ENCODE measurements around the gene CACNG1. TPM values are rescaled to one million over a fixed set of nuclear protein-coding genes. Genes with fewer than 3 reads are reported as not detected.

The CACNG1 gene
- total and polyA plus RNA-seq, 8 donors = not detected

DNA sequence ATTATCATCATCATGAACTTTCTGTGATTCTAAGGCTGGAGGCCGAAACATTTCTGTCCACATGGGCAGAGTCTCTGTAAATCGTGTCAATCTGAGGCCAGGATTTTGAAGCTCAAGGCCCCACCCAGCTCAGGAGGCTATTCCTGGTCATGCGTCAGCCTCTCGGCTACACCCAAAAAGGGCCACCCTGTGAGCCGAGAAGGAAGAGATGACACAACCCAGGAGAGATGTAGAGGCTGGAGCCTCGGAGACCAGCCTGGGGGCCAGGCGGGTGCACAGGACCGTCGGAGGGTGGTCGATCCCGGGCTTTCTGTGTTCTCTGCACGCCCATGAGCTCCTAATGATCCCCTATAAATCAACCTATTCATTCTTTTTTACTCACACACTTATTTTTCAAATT lies 1.1 kb upstream of the CACNG1 start:
- H3K27me3 ChIP-seq = no peaks in the 10 kb centered on the region
- no peak overlapping the region for H3K27ac ChIP-seq
- H3K9me3 ChIP-seq = peaks cover 0 to 10% (median 8%) of the 10 kb centered on the region in 4 donors
- intact Hi-C loops (cut with DNase I; ENCODE audit: low total_unique reads) = no loop called here
- H3K4me1 ChIP-seq = no peaks in the 10 kb centered on the region
- H3K4me3 ChIP-seq = no peak overlapping the region
- TF ChIP-seq POLR2AphosphoS5 (IDR thresholded peaks at IDR 0.05) = no peak
- no peak for TF ChIP-seq EP300 (IDR thresholded peaks at IDR 0.05)
- TF ChIP-seq POLR2A (IDR thresholded peaks at IDR 0.05) = no peak
- TF ChIP-seq, protein P1, sequence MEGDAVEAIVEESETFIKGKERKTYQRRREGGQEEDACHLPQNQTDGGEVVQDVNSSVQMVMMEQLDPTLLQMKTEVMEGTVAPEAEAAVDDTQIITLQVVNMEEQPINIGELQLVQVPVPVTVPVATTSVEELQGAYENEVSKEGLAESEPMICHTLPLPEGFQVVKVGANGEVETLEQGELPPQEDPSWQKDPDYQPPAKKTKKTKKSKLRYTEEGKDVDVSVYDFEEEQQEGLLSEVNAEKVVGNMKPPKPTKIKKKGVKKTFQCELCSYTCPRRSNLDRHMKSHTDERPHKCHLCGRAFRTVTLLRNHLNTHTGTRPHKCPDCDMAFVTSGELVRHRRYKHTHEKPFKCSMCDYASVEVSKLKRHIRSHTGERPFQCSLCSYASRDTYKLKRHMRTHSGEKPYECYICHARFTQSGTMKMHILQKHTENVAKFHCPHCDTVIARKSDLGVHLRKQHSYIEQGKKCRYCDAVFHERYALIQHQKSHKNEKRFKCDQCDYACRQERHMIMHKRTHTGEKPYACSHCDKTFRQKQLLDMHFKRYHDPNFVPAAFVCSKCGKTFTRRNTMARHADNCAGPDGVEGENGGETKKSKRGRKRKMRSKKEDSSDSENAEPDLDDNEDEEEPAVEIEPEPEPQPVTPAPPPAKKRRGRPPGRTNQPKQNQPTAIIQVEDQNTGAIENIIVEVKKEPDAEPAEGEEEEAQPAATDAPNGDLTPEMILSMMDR (IDR thresholded peaks at IDR 0.05) = no peak
- H3K36me3 ChIP-seq = no peaks in the 10 kb centered on the region
- 53 to 67% (median 59%) methylated on average over 12 of the region's 12 CpGs for WGBS, 5 donors
- DNase-seq = peak in 1 of 2 donors; percentile 40

DNA sequence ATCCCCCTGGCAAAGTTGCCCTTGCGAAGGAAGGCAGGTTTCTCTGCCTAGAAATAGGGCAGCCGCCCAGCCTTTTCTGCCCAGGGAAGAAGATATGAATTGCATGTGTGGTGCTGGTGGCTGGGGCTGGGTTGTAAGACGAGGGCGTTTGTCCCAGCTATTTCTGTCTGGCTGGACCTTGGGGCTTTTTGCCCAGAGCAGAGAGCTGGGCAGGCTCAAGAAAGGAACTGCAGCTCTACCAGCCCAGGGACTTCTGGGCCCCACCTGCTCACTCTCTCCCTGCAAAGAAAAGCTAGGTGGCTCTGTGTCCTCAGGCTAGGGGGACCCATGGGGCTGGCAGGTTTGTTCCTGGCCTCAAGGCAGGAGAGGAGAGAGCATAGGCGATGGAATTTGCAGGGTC lies 586 bp downstream of the CACNG1 start:
- no peaks in the 10 kb centered on the region for H3K36me3 ChIP-seq
- WGBS, 5 donors = 76 to 95% (median 89%) methylated on average over 5 of the region's 5 CpGs
- H3K4me1 ChIP-seq = no peaks in the 10 kb centered on the region
- no peak overlapping the region for H3K27ac ChIP-seq
- intact Hi-C loops (cut with DNase I; ENCODE audit: low total_unique reads) = no loop called here
- no peak for DNase-seq
- H3K9me3 ChIP-seq = peaks cover 0 to 27% (median 25%) of the 10 kb centered on the region in 4 donors
- H3K4me3 ChIP-seq = no peak overlapping the region
- TF ChIP-seq, protein P1 (IDR thresholded peaks at IDR 0.05) = no peak
- no peak for TF ChIP-seq POLR2AphosphoS5 (IDR thresholded peaks at IDR 0.05)
- no peak for TF ChIP-seq EP300 (IDR thresholded peaks at IDR 0.05)
- no peak for TF ChIP-seq POLR2A (IDR thresholded peaks at IDR 0.05)
- H3K27me3 ChIP-seq = no peaks in the 10 kb centered on the region

DNA sequence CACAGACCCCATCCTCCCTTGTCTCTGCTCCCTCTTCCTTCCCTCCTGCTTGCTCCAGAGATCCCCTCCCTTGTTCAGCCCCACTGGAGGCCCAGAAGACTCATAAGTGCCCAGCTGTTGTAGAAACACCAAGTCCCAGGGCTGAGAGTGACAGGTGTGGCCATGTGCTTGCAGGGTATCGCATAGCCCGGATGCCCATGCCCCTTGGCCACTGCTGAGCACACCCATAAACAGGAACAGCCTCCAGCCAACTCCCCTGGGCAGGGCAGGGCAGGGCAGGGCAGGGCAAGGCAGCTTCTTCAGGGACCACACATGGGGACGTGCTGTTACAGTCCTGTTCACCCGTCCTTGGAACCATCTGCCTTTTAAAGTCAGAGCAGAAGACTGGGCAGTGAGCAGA lies 2.0 kb downstream of the CACNG1 start:
- H3K4me3 ChIP-seq = no peak overlapping the region
- no peak for DNase-seq
- H3K27me3 ChIP-seq = no peaks in the 10 kb centered on the region
- 45 to 70% (median 61%) methylated on average over 3 to 4 of the region's 4 CpGs for WGBS, 5 donors
- no peaks in the 10 kb centered on the region for H3K4me1 ChIP-seq
- no peaks in the 10 kb centered on the region for H3K36me3 ChIP-seq
- intact Hi-C loops (cut with DNase I; ENCODE audit: low total_unique reads) = no loop called here
- H3K9me3 ChIP-seq = peaks cover 0 to 29% (median 27%) of the 10 kb centered on the region in 4 donors
- H3K27ac ChIP-seq = no peak overlapping the region
- TF ChIP-seq POLR2AphosphoS5 (IDR thresholded peaks at IDR 0.05) (no peak), EP300 (IDR thresholded peaks at IDR 0.05) (no peak), POLR2A (IDR thresholded peaks at IDR 0.05) (no peak)
- TF ChIP-seq, protein P1 (IDR thresholded peaks at IDR 0.05) = no peak

DNA sequence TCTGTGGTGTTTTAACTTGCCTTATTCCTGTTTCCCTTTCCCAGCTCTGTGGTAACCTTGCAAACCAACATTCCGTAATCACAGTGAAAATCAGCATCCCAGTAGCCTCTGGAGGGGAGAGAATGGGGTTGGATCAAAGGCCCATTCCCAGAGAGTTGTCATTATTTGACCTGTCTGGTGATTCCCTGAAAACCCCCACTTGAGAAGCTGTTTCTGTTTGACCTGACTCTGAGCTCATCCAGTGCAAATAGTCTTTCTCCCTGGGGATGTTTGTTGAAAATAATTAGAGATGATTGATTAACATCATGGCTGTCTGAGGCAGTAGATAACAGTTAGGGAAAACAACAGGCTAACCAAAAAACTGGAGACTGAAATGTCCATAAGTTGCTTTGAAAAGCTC lies 3.0 kb downstream of the CACNG1 start:
- Histone ChIP-seq H3K9me3 (peaks cover 0 to 29% (median 27%) of the 10 kb centered on the region in 4 donors), H3K27me3 (no peaks in the 10 kb centered on the region), H3K27ac (no peak overlapping the region), H3K36me3 (no peaks in the 10 kb centered on the region), H3K4me1 (no peaks in the 10 kb centered on the region), H3K4me3 (no peak overlapping the region)
- 77 to 84% (median 78%) methylated on average over 1 of the region's 1 CpG for WGBS, 5 donors
- no peak for TF ChIP-seq EP300 (IDR thresholded peaks at IDR 0.05)
- TF ChIP-seq, protein P1 (IDR thresholded peaks at IDR 0.05) = no peak
- no peak for TF ChIP-seq POLR2AphosphoS5 (IDR thresholded peaks at IDR 0.05)
- no peak for TF ChIP-seq POLR2A (IDR thresholded peaks at IDR 0.05)
- intact Hi-C loops (cut with DNase I; ENCODE audit: low total_unique reads) = no loop called here
- DNase-seq = no peak
